Natural killer cell treated with Interleukin-12 subunit alpha and Interleukin-12 subunit beta and Interleukin-15 and Interleukin-18, amount 100 ng/mL, for 72 hours (primary cell): Measurements from ENCODE around the gene SPCS2. TPM values are rescaled to one million over a fixed set of nuclear protein-coding genes. Genes with fewer than 3 reads are reported as not detected.

Experiments used
- ATAC-seq, 2 donors: fragments of 150-1000 bp; cut with Tn5 transposase in 1 of 2; sonication (Bioruptor Pico), chemical (Tn5 transposase) in 1 of 2; 2 replicates each; pipeline ENCODE4 v1.10.0; 2021
- DNase-seq: peaks from one replicate; pipeline ENCODE4 v3.0.0; 2022; ENCODE audit warnings: low spot score
- H3K27ac Mint-ChIP-seq, 2 donors: 1 replicate in 1 of 2; 2 replicates in 1 of 2; pipeline ENCODE4 v1.8.0; 2022; ENCODE audit warnings: mixed read lengths in 2 of 2, mild to moderate bottlenecking in 1 of 2, moderate library complexity in 1 of 2
- H3K27me3 Mint-ChIP-seq, 2 donors: 1 replicate in 1 of 2; 2 replicates in 1 of 2; pipeline ENCODE4 v1.8.0; 2022; ENCODE audit warnings: mixed read lengths in 2 of 2
- H3K36me3 Mint-ChIP-seq: one replicate; pipeline ENCODE4 v1.8.0; 2022; ENCODE audit warnings: mixed read lengths
- H3K4me1 Mint-ChIP-seq, 2 donors: 1 replicate in 1 of 2; 2 replicates in 1 of 2; pipeline ENCODE4 v1.8.0; 2022; ENCODE audit warnings: low read depth in 2 of 2, mixed read lengths in 2 of 2, mild to moderate bottlenecking in 1 of 2
- H3K4me3 Mint-ChIP-seq: one replicate; pipeline ENCODE4 v1.8.0; 2022; ENCODE audit warnings: mixed read lengths
- H3K9me3 Mint-ChIP-seq: 2 replicates; pipeline ENCODE4 v1.8.0; 2022; ENCODE audit warnings: mixed read lengths
- total RNA-seq, 2 donors: library from RNA; stranded (reverse); gene quantifications; one replicate each; pipeline ENCODE4 v1.2.3, GENCODE V29; 2022

SPCS2 gene
- total RNA-seq, 2 donors from 2014 or later: 110 to 168 TPM

DNA sequence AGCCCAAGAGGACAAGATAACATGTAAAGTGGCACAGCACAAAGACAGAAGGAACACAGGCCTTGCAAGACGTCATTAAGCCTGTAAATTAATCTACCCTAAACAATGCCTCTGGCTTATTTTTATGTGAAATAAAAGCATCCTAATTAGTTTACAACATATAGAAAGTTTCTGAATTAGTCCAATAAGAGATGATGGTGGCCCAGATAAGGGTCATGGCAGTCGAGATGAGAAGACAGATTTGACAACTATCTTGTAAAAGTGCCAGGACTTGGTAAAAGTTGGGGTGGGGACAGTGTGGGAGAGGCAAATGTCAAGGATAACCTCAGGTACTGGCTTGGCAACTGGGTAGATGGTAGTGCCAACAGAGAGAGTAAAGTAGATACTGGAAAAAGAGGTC is 13.8 kb upstream of the SPCS2 start:
- ATAC-seq: no peak
- Mint-ChIP-seq H3K27ac (no peak overlapping the region), H3K36me3 (peaks cover 21% of the 10 kb centered on the region), H3K4me1 (peaks cover 15 to 21% of the 10 kb centered on the region in 2 donors), H3K9me3 (no peaks in the 10 kb centered on the region), H3K27me3 (no peaks in the 10 kb centered on the region), H3K4me3 (no peak overlapping the region)
- no peak for DNase-seq

DNA sequence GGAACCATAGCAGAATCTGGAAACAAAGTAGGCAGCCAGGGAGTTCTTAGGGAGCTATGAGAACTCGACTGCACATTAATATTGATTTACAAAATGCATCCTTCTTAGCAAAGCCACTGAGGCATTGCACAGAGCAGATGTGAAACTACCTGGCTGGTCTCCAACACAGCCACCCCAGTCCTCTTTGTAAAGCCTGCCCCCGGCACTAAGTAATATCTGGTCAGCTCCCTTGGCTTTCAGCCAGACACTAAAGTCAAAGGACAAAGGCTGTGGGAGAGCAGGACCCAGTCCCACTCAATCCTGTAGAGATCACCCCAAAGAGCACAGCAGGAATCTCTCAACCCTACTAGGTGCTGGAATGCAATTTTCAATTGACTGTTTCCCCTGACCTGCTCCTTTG is 13.0 kb upstream of the SPCS2 start:
- Mint-ChIP-seq H3K36me3 (peaks cover 25% of the 10 kb centered on the region), H3K4me1 (peaks cover 15 to 21% of the 10 kb centered on the region in 2 donors), H3K27me3 (no peaks in the 10 kb centered on the region), H3K4me3 (no peak overlapping the region), H3K27ac (no peak overlapping the region), H3K9me3 (no peaks in the 10 kb centered on the region)
- ATAC-seq (no peak), DNase-seq (no peak)

DNA sequence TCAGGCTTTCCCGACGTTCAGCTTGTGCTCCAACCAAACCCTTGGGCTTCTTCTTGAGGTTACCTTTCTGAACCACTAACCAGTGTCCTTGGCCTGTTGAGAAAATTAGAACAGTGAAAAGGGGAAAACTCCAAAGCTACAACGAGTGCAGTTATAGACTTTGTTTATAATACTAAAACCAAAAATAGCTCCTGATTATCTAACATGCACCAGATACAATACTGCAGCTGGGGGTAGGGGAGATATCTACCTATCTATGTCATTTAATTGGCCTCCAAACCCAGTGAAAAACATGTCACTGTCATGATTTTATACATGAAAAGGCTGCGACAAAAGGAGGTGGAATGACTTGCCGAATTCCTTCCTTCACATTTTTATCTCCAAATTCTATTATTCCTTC is 12.1 kb upstream of the SPCS2 start:
- no peak for DNase-seq
- no peak for ATAC-seq
- peaks cover 25% of the 10 kb centered on the region for H3K36me3 Mint-ChIP-seq
- peaks cover 13 to 19% of the 10 kb centered on the region in 2 donors for H3K4me1 Mint-ChIP-seq
- no peaks in the 10 kb centered on the region for H3K9me3 Mint-ChIP-seq
- H3K27ac Mint-ChIP-seq: no peak overlapping the region
- no peaks in the 10 kb centered on the region for H3K27me3 Mint-ChIP-seq
- no peak overlapping the region for H3K4me3 Mint-ChIP-seq

DNA sequence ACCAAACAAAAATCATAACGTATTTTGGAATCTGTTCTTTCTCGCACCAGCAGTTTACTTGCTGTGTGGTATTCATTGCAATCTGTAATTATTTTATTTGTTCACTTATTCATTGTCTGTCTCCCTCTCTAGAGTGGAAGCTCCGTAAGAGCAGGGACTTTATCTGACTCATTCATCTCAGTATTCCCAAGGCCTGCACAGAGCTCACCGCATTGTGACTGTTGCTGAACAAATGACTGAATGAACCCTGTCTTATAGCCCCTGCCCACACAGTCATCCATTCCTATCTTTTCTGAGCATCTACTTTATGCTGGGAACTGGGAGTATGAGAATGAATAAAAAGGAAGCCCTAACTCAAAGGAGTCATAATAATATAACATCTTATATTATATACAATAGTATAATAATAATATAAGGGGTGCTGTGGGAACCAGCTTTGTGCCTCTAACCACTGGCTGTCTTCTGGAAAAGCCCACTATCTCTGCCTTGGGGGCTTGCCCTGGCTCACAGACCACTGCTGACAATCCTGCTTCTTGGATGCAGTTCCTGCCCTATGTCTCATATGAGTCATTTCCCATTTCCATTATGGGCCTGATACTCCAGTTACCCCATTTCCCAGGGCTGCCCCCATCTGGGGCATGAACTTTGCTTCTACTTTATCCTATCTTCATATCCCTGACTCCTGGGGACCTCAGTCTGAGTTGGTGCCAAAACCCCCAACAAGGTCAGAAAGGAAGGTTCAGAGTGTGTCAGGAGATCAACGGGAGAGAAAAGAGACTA is 11.2 kb upstream of the SPCS2 start:
- Mint-ChIP-seq H3K36me3 (peaks cover 25% of the 10 kb centered on the region), H3K4me1 (peaks cover 3 to 10% of the 10 kb centered on the region in 2 donors), H3K27me3 (no peaks in the 10 kb centered on the region), H3K27ac (no peak overlapping the region), H3K4me3 (no peak overlapping the region), H3K9me3 (no peaks in the 10 kb centered on the region)
- no peak for ATAC-seq
- no peak for DNase-seq

DNA sequence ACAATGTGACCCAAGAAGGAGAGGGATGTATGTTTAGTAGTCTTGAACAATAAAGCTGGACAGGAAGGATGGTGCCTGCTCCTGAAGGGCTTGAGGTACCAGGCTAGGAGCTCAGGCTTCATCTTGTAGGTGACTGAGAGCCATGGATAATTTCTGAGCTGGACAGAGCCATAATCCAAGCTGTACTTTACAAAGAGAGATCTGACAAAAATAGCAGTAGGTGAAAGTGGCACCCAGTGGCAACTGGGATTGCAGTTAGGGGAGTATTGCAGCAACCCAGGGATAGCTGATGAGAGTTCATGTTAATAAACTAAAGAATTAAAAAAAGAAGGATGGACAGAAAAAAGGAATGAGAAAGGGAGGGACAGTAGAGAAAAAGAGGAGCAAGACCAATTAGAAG is 7.6 kb upstream of the SPCS2 start:
- no peak for ATAC-seq
- Mint-ChIP-seq H3K4me1 (peaks cover 0 to 3% of the 10 kb centered on the region in 2 donors), H3K27me3 (no peaks in the 10 kb centered on the region), H3K9me3 (no peaks in the 10 kb centered on the region), H3K36me3 (peaks cover 13% of the 10 kb centered on the region), H3K4me3 (no peak overlapping the region), H3K27ac (no peak overlapping the region)
- DNase-seq: no peak

DNA sequence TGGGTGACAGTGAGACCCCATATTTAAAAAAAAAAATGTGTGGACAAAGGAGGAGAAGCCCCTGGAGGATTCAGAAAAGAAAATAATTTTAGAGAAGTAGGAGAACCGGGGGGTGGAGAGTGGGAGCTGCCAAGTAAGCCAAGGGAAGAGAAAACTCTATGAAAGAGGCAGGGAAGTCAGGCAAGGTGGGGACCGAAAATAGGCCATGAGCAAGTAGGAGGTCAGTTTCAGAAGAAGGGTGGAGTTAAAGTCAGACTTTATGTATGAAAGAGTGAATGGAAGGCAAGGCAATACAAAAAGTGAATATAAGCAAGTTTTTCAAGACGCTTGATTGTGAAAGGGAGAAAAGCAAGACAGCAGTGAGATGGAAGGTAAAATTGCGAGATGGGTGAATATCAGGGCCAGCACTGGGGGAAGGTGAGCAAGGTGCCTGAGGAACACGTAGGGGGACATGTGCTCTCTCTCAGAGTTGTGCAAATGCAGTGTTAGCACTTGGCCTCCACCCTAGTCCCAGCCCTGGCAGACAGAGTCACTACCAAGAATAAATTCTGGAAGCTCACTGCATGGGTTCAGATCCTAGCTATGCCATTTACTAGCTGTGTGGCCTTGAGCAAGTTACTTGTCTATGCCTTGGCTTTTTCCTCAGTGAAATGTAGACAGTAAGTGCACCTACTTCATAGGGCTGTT is 6.8 kb upstream of the SPCS2 start:
- H3K36me3 Mint-ChIP-seq: peaks cover 13% of the 10 kb centered on the region
- H3K9me3 Mint-ChIP-seq: no peaks in the 10 kb centered on the region
- no peak overlapping the region for H3K27ac Mint-ChIP-seq
- peaks cover 0 to 3% of the 10 kb centered on the region in 2 donors for H3K4me1 Mint-ChIP-seq
- H3K27me3 Mint-ChIP-seq: no peaks in the 10 kb centered on the region
- no peak overlapping the region for H3K4me3 Mint-ChIP-seq
- ATAC-seq: no peak
- DNase-seq: no peak

DNA sequence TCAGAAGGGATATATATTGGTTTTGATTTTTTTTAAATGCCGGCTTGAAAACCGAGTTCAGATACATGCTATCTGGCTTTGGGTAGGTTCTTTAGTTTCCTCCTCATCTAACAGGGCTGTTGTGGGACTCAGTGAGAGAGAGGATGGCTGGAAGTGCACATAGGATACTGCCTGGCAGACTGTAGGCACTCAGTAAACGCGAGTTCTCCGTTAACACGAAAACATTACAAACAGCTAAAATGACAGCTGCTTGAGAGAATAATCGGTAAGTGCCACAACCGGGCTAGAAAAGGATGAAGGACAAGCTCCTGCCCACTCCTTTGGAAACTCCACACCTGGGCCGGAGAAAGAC is 544 bp upstream of the SPCS2 start:
- Mint-ChIP-seq H3K9me3 (no peaks in the 10 kb centered on the region), H3K4me1 (peaks cover 30 to 35% of the 10 kb centered on the region in 2 donors), H3K27ac (peak overlapping the region; percentile 89 to 92), H3K27me3 (no peaks in the 10 kb centered on the region), H3K4me3 (peak overlapping the region; percentile 97), H3K36me3 (peaks cover 21% of the 10 kb centered on the region)
- DNase-seq (no peak), ATAC-seq (no peak)

DNA sequence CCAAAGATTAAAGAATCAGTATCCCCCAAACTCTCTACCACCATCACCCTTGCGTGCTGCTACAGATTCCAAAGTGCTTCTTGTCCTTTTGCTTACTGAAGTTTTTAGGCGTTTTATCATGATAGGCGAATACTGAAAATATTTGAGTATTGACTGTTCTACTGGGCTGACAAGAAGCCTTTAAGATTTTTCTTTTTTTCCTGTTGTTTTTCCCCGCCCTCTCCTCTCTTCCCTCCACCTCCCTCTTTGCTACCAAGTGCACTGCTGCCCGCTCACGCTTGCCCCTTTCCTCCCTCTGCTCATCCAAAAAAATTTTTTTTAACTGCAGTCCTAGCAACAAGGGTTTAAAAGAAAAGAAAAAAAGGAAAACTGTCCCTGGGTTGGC is 679 bp downstream of the SPCS2 start:
- H3K36me3 Mint-ChIP-seq: peaks cover 21% of the 10 kb centered on the region
- no peak for ATAC-seq
- no peak for DNase-seq
- no peaks in the 10 kb centered on the region for H3K9me3 Mint-ChIP-seq
- H3K4me3 Mint-ChIP-seq: peak overlapping the region; percentile 97
- H3K27me3 Mint-ChIP-seq: no peaks in the 10 kb centered on the region
- H3K4me1 Mint-ChIP-seq: peaks cover 37 to 47% of the 10 kb centered on the region in 2 donors
- peak overlapping the region; percentile 89 to 92 for H3K27ac Mint-ChIP-seq

DNA sequence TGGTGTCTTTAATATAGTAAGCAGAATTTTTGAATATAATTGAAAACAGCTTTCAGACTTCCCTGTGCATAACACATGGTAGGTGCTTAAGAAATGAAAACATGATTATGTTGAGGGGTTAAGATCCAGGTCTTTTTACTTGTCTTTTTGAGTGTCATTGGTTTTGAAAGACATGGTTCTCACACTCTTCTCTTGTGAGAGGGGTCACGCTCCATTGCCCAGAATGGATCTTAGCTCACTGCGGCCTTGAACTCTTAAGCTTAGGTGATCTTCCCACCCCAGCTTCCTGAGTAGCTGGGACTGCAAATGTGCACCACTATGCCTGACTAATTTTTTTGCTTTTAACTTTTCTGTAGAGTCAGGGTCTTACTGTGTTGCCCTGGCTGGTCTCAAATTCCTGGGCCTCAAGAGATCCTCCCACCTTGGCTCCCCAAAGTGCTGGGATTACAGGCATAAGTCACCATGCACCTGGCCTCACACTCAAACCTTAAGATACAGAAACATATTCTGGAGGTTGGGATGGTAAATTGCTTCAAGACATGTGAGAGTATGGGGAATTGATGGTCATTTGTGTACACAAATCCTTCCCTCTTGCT is 1.4 kb downstream of the SPCS2 start:
- peaks cover 43 to 55% of the 10 kb centered on the region in 2 donors for H3K4me1 Mint-ChIP-seq
- no peak for DNase-seq
- no peaks in the 10 kb centered on the region for H3K27me3 Mint-ChIP-seq
- peak overlapping the region; percentile 97 for H3K4me3 Mint-ChIP-seq
- H3K27ac Mint-ChIP-seq: peak overlapping the region; percentile 89 to 92
- H3K9me3 Mint-ChIP-seq: no peaks in the 10 kb centered on the region
- no peak for ATAC-seq
- H3K36me3 Mint-ChIP-seq: peaks cover 21% of the 10 kb centered on the region

DNA sequence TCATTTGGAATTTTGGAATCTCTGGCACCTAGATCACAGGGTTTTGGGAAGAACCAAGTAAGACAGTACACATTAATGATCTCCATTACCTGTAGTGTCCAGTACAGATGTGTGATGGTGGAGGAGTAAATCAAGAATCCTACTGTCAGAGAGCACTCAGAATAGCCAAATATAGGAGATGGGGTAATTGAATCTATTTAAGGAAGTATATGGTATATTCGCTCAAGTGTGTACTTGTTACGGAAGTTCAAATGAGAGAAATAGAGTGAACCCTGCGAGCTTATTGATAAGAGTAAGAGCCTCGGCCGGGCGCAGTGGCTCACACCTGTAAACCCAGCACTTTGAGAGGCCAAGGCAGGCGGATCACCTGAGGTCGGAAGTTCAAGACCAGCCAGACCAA is 2.2 kb downstream of the SPCS2 start:
- H3K27me3 Mint-ChIP-seq: no peaks in the 10 kb centered on the region
- H3K36me3 Mint-ChIP-seq: peaks cover 21% of the 10 kb centered on the region
- H3K9me3 Mint-ChIP-seq: no peaks in the 10 kb centered on the region
- no peak for ATAC-seq
- peaks cover 47 to 62% of the 10 kb centered on the region in 2 donors for H3K4me1 Mint-ChIP-seq
- peak overlapping the region; percentile 89 to 92 for H3K27ac Mint-ChIP-seq
- H3K4me3 Mint-ChIP-seq: peak overlapping the region; percentile 97
- no peak for DNase-seq

DNA sequence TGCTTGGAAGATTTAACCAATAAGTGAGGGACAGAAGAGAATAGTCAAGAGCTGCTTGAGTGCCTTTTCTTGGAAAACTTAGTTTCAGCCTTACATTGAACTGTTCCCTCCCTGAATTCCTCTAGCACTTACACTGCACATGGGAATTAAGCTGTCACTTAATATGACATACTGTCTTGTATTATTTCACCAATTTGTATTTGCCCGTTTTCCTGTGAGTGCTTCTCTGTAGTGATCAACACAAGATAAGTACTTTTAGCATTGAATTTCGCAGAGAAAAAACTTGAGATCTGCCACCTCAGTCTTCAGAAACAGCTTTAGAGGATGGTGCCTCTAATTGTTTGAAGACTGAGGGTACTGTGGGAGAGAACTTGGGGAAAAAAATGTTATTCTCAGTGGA is 3.7 kb downstream of the SPCS2 start:
- peaks cover 28% of the 10 kb centered on the region for H3K36me3 Mint-ChIP-seq
- H3K9me3 Mint-ChIP-seq: no peaks in the 10 kb centered on the region
- ATAC-seq: no peak
- DNase-seq: no peak
- no peak overlapping the region for H3K27ac Mint-ChIP-seq
- H3K27me3 Mint-ChIP-seq: no peaks in the 10 kb centered on the region
- no peak overlapping the region for H3K4me3 Mint-ChIP-seq
- peaks cover 56 to 77% of the 10 kb centered on the region in 2 donors for H3K4me1 Mint-ChIP-seq

DNA sequence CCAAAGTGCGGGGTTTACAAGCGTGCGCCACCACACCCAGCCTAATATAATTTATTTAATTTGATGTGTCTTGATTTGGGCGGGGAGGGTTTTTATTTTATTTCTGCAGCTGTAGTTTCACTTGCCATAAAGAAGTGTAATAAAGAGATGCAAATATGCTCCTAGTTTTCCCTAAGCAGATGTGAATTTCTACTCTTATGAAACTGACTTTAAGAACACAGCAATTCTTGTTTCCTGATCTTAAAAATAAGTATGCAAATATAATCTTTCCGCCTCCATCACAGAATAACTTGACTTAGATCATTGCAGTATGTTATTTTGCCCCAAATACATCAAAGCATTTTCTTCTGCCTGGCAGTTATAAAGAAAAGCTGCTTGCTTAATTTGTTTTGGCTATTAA is 4.4 kb downstream of the SPCS2 start:
- H3K27me3 Mint-ChIP-seq: no peaks in the 10 kb centered on the region
- peaks cover 28% of the 10 kb centered on the region for H3K36me3 Mint-ChIP-seq
- H3K4me3 Mint-ChIP-seq: no peak overlapping the region
- ATAC-seq (no peak), DNase-seq (no peak)
- peaks cover 60 to 80% of the 10 kb centered on the region in 2 donors for H3K4me1 Mint-ChIP-seq
- no peak overlapping the region for H3K27ac Mint-ChIP-seq
- H3K9me3 Mint-ChIP-seq: no peaks in the 10 kb centered on the region

DNA sequence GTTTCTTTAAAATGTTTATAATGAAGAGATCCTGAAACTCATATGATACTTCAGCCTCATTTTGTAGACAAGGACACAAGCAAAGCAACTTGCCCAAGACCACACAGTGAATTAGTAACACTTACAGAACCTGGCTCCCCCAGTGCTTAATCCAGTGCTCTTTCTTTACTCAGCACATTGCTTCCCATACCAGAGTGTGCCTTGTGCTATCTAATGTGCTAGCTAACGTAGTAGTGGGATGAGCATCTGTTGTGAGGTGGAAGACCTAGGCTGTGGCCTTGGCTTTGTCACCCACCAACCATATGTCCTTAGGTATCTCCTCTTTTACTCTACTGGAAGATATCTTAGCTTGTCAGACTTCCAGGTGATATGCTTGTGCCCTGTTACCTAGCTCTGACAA is 5.1 kb downstream of the SPCS2 start:
- peak overlapping the region in 1 of 2 donors; percentile 38 for H3K27ac Mint-ChIP-seq
- ATAC-seq (no peak), DNase-seq (no peak)
- peak overlapping the region; percentile 23 for H3K4me3 Mint-ChIP-seq
- H3K4me1 Mint-ChIP-seq: peaks cover 63 to 81% of the 10 kb centered on the region in 2 donors
- H3K27me3 Mint-ChIP-seq: no peaks in the 10 kb centered on the region
- H3K9me3 Mint-ChIP-seq: no peaks in the 10 kb centered on the region
- H3K36me3 Mint-ChIP-seq: peaks cover 28% of the 10 kb centered on the region

DNA sequence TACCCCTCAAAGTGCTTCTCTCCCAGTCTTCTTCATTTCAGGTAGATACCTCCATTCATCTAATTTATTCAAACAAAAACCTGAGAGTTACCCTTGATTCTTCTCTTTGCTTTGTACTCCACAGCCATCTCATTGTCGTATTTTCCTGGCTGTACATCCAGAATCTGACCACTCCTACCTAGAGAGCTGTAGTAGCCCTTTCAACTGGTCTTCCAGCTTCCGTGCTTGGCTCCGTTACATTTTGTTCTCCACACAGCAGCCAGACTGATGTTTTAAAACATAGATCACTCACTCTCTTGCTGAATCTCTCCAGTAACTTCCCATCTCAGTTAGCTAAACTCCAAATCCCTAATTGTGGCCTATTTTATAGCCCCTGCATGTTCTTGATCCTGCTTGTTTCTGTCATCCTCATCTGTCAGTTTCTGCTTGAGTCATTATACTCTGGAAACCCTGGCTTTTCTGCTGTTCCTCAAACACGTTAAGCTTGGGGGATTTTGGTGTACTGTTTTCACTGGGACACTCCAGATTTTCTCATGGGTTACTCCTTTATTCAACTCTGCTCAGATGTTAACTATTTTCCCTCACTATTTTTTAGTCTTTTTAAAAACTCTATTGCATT is 7.4 kb downstream of the SPCS2 start:
- H3K27ac Mint-ChIP-seq: no peak overlapping the region
- DNase-seq (no peak), ATAC-seq (no peak)
- H3K4me3 Mint-ChIP-seq: peak overlapping the region; percentile 19
- peaks cover 59 to 78% of the 10 kb centered on the region in 2 donors for H3K4me1 Mint-ChIP-seq
- H3K9me3 Mint-ChIP-seq: no peaks in the 10 kb centered on the region
- H3K27me3 Mint-ChIP-seq: no peaks in the 10 kb centered on the region
- H3K36me3 Mint-ChIP-seq: peaks cover 11% of the 10 kb centered on the region
